SK-N-SH (cell line): Measurements from ENCODE around the gene SLC6A11. TPM values are rescaled to one million over a fixed set of nuclear protein-coding genes. Genes with fewer than 3 reads are reported as not detected.

Source experiments
- CTCF ChIA-PET: fragments of 300-600, 350-600 bp; formaldehyde crosslinking; extraction: SDS; loops from one replicate; lab custom pipeline; 2021; lab: Yijun Ruan, JAX
- POLR2A ChIA-PET: fragments of 350-600 bp; sonication (Branson Sonifier 250); formaldehyde crosslinking; extraction: SDS; loops from one replicate; lab custom pipeline; 2020; ENCODE audit warnings: antibody characterized with exemption, inconsistent platforms; lab: Yijun Ruan, JAX
- DNase-seq: peaks from one replicate; pipeline ENCODE4 v3.0.0; 2012
- H2AFZ ChIP-seq: fragments of 200-600 bp; sonication (generic); 2 replicates; pipeline ENCODE4 v1.8.1; 2016; ENCODE audit warnings: antibody characterized with exemption, mild to moderate bottlenecking, low read depth
- H3F3A ChIP-seq: fragments of 200-600 bp; sonication (generic); replicated peaks from 2 replicates; pipeline ENCODE3; 2016; ENCODE audit warnings: antibody characterized with exemption, mild to moderate bottlenecking; ENCODE audit not compliant: insufficient read depth
- H3K27ac ChIP-seq, 2 experiments: fragments of 200-500 bp in 1 of 2; fragments of 200-600 bp in 1 of 2; sonication (Bioruptor generic) in 1 of 2; sonication (generic), shearing (Covaris generic) in 1 of 2; 2 replicates each; pipeline versions ENCODE4 v1.5.1 to v1.6.1; 2014 to 2016; ENCODE audit warnings: low read depth in 2 of 2, inconsistent platforms in 1 of 2, low read length in 1 of 2, mild to moderate bottlenecking in 1 of 2, mixed read lengths in 1 of 2
- H3K27me3 ChIP-seq: fragments of 200-600 bp; sonication (generic), shearing (Covaris generic); 2 replicates; pipeline ENCODE4 v1.6.1; 2016; ENCODE audit warnings: mixed run types; ENCODE audit not compliant: insufficient read depth
- H3K36me3 ChIP-seq, 2 experiments: fragments of 200-500 bp in 1 of 2; fragments of 200-600 bp in 1 of 2; sonication (Bioruptor generic) in 1 of 2; sonication (generic) in 1 of 2; replicated peaks in 1 of 2; 2 replicates each; pipeline versions ENCODE3 to v1.5.1; 2014 to 2016; ENCODE audit warnings: low read length in 1 of 2, mild to moderate bottlenecking in 1 of 2; ENCODE audit not compliant: insufficient read depth in 2 of 2, control insufficient read depth in 1 of 2
- H3K4me1 ChIP-seq, 2 experiments: fragments of 200-500 bp in 1 of 2; fragments of 200-600 bp in 1 of 2; sonication (Bioruptor generic) in 1 of 2; sonication (generic), shearing (Covaris generic) in 1 of 2; 2 replicates each; pipeline versions ENCODE4 v1.5.1 to v1.6.1; 2014 to 2016; ENCODE audit warnings: low read depth in 1 of 2, low read length in 1 of 2, mixed run types in 1 of 2; ENCODE audit not compliant: insufficient read depth in 2 of 2, control insufficient read depth in 1 of 2
- H3K4me2 ChIP-seq: fragments of 200-600 bp; sonication (generic), shearing (Covaris generic); 2 replicates; pipeline ENCODE4 v1.6.1; 2017; ENCODE audit warnings: mixed run types
- H3K4me3 ChIP-seq, 2 experiments: fragments of 200-500 bp in 1 of 2; fragments of 200-600 bp in 1 of 2; sonication (Bioruptor generic) in 1 of 2; sonication (generic), shearing (Covaris generic) in 1 of 2; 2 replicates each; pipeline versions ENCODE4 v1.5.1 to v1.8.1; 2014 to 2016; ENCODE audit warnings: low read depth in 2 of 2, inconsistent platforms in 1 of 2, low read length in 1 of 2, mild to moderate bottlenecking in 1 of 2, mixed read lengths in 1 of 2, moderate library complexity in 1 of 2
- H3K79me2 ChIP-seq: fragments of 200-600 bp; sonication (generic); 2 replicates; pipeline ENCODE4 v1.8.1; 2017; ENCODE audit warnings: mild to moderate bottlenecking; ENCODE audit not compliant: insufficient read depth
- H3K9ac ChIP-seq: fragments of 200-600 bp; sonication (generic); 2 replicates; pipeline ENCODE4 v1.6.1; 2017; ENCODE audit warnings: mixed run types
- H3K9me2 ChIP-seq: fragments of 200-600 bp; sonication (generic); 2 replicates; pipeline ENCODE4 v1.6.1; 2017; ENCODE audit warnings: mixed run types
- H3K9me3 ChIP-seq: fragments of 200-600 bp; sonication (generic); 2 replicates; pipeline ENCODE4 v1.6.1; 2017; ENCODE audit warnings: mixed run types, mild to moderate bottlenecking, moderate library complexity
- H4K20me1 ChIP-seq: fragments of 200-600 bp; sonication (generic); 2 replicates; pipeline ENCODE4 v1.6.1; 2017; ENCODE audit warnings: mild to moderate bottlenecking, mixed run types; ENCODE audit not compliant: insufficient read depth
- EP300 ChIP-seq, 2 experiments: IDR thresholded peaks; 2 replicates each; pipeline versions ENCODE4 v1.4.0 to v1.6.1; 2012; ENCODE audit warnings: borderline replicate concordance in 1 of 2, low read depth in 1 of 2, low read length in 1 of 2
- FOXJ3 ChIP-seq: sonication (generic); formaldehyde crosslinking; IDR thresholded peaks from 2 replicates; pipeline ENCODE4 v1.5.1; 2020; ENCODE audit warnings: mild to moderate bottlenecking, missing genetic modification reagents
- FOXM1 ChIP-seq: IDR thresholded peaks from 2 replicates; pipeline ENCODE4 v1.4.0; 2012; ENCODE audit warnings: low read depth, mild to moderate bottlenecking
- MAX ChIP-seq: IDR thresholded peaks from 2 replicates; pipeline ENCODE4 v1.4.0; 2012; ENCODE audit warnings: low read depth
- MEF2A ChIP-seq: IDR thresholded peaks from 2 replicates; pipeline ENCODE4 v1.4.0; 2012; ENCODE audit warnings: low read depth, borderline replicate concordance
- NRF1 ChIP-seq: IDR thresholded peaks from 2 replicates; pipeline ENCODE4 v1.6.1; 2012; ENCODE audit warnings: low read depth, mild to moderate bottlenecking, low read length
- POLR2AphosphoS5 ChIP-seq: IDR thresholded peaks from 2 replicates; pipeline ENCODE4 v1.6.1; 2012; ENCODE audit warnings: low read depth, low read length
- RFX5 ChIP-seq: IDR thresholded peaks from 2 replicates; pipeline ENCODE4 v1.6.1; 2012; ENCODE audit warnings: mild to moderate bottlenecking, improper control_type of control experiment, low read length
- SMC3 ChIP-seq: IDR thresholded peaks from 2 replicates; pipeline ENCODE4 v1.6.1; 2012; ENCODE audit warnings: low read depth, low read length, improper control_type of control experiment
- TAF1 ChIP-seq: IDR thresholded peaks from 2 replicates; pipeline ENCODE4 v1.6.1; 2012; ENCODE audit warnings: low read depth, mild to moderate bottlenecking, low read length, moderate library complexity, borderline replicate concordance
- TCF12 ChIP-seq: IDR thresholded peaks from 2 replicates; pipeline ENCODE4 v1.4.0; 2012
- TEAD4 ChIP-seq: IDR thresholded peaks from 2 replicates; pipeline ENCODE4 v1.4.0; 2012; ENCODE audit warnings: mild to moderate bottlenecking, borderline replicate concordance; ENCODE audit not compliant: insufficient read depth
- WGBS: methylation state at CpG from one replicate; pipeline ENCODE4 v1.1.6; 2017; ENCODE audit warnings: low lambda C conversion rate; 5-methylcytosine and 5-hydroxymethylcytosine counted together
- polyA plus RNA-seq, 3 experiments: library from polyadenylated mRNA; depleted of rRNA; stranded (reverse); fragments of >200 nt; gene quantifications; 2 replicates each; pipeline ENCODE4 v1.2.3, GENCODE V29; 2012
- TF ChIP-seq, protein P1 (sequence below): IDR thresholded peaks from 2 replicates; pipeline ENCODE4 v1.6.1; 2012; ENCODE audit warnings: mild to moderate bottlenecking, low read depth, low read length, moderate library complexity

Gene SLC6A11
- polyA plus RNA-seq, 1 of the 3 experiments (the other 2 are of a cell fraction): 0.03 TPM

DNA sequence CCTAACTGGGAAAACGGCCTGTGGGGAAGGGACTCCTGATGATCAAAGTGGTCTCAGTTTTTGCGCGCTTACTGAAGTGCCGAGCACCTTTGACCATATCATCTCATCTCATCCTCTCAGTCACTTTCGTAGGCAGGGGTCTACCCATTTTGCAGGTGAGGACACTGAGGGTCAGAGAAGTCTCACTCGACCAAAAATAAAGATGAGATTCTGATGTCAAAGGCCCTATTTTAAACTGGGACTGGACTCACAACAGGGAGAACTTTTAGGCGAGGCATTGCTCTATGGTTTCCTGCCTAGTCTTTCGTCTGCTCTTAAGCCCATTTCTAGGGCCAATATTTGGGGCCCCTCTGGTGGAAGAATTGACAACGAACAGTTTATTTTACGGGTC lies 830 bp downstream of the SLC6A11 start:
- no peak for TF ChIP-seq EP300 (IDR thresholded peaks at IDR 0.05; ENCODE audit: borderline replicate concordance in 1 of 2, low read depth in 1 of 2, low read length in 1 of 2)
- no peak for TF ChIP-seq FOXJ3 (CRISPR knock-in tag)
- no peak for TF ChIP-seq TAF1
- Histone ChIP-seq H3K9ac (no peak overlapping the region), H3K27ac (no peak overlapping the region), H3K4me2 (no peak overlapping the region), H3F3A (no peaks in the 10 kb centered on the region), H3K4me3 (peak overlapping the region in 1 of 2 experiments; percentile 45; a peak in 1 of 4 replicates), H3K79me2 (no peaks in the 10 kb centered on the region), H4K20me1 (no peaks in the 10 kb centered on the region), H3K9me3 (no peaks in the 10 kb centered on the region), H2AFZ (no peak overlapping the region), H3K36me3 (no peaks in the 10 kb centered on the region), H3K27me3 (no peaks in the 10 kb centered on the region), H3K4me1 (peaks cover 0 to 15% of the 10 kb centered on the region in 2 experiments; a peak in 1 of 4 replicates), H3K9me2 (no peaks in the 10 kb centered on the region)
- WGBS: 48% methylated on average over 10 of the region's 10 CpGs
- no peak for DNase-seq
- ChIA-PET CTCF (interaction anchor here (1.3 kb wide), 1 partner anchor 113 kb away, joined by 3 read pairs; no protein-coding TSS in a partner anchor), POLR2A (no interaction called here)

DNA sequence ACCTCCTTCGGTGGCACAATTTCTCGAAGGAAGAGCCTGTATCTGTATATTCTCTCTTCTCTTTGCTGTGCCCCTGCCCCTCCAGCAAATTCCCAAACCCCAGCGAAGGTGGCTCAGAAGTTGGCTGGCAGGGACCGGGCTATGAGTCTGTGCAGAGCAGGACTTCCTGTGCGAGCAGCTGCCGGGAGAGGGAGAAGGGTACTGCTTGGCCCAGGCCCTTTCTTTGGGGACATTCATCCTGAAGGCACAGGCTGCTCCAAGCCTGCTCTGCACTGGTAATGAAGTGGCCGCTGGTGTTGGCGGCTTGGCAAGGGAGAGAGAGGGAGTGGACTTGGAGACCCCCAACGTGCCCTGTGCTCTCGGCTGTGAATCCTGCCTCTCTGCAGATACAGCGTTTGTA lies 1.5 kb downstream of the SLC6A11 start:
- Histone ChIP-seq H3K4me3 (no peak overlapping the region), H3K9ac (no peak overlapping the region), H4K20me1 (no peaks in the 10 kb centered on the region), H2AFZ (no peak overlapping the region), H3K9me3 (no peaks in the 10 kb centered on the region), H3F3A (no peaks in the 10 kb centered on the region), H3K27ac (no peak overlapping the region), H3K4me2 (no peak overlapping the region), H3K79me2 (no peaks in the 10 kb centered on the region), H3K4me1 (peaks cover 0 to 15% of the 10 kb centered on the region in 2 experiments; a peak in 1 of 4 replicates), H3K27me3 (no peaks in the 10 kb centered on the region), H3K36me3 (no peaks in the 10 kb centered on the region), H3K9me2 (no peaks in the 10 kb centered on the region)
- peak; percentile 41 for DNase-seq
- CTCF ChIA-PET: interaction anchor here (0.7 to 1.3 kb wide), 2 partner anchors 27 to 112 kb away, joined by 3 read pairs; no protein-coding TSS in a partner anchor
- TF ChIP-seq MEF2A: no peak
- no peak for TF ChIP-seq SMC3
- no peak for TF ChIP-seq NRF1
- TF ChIP-seq MAX: no peak
- TF ChIP-seq RFX5: no peak
- TF ChIP-seq TCF12: no peak
- TF ChIP-seq POLR2AphosphoS5: no peak
- TF ChIP-seq, protein P1, sequence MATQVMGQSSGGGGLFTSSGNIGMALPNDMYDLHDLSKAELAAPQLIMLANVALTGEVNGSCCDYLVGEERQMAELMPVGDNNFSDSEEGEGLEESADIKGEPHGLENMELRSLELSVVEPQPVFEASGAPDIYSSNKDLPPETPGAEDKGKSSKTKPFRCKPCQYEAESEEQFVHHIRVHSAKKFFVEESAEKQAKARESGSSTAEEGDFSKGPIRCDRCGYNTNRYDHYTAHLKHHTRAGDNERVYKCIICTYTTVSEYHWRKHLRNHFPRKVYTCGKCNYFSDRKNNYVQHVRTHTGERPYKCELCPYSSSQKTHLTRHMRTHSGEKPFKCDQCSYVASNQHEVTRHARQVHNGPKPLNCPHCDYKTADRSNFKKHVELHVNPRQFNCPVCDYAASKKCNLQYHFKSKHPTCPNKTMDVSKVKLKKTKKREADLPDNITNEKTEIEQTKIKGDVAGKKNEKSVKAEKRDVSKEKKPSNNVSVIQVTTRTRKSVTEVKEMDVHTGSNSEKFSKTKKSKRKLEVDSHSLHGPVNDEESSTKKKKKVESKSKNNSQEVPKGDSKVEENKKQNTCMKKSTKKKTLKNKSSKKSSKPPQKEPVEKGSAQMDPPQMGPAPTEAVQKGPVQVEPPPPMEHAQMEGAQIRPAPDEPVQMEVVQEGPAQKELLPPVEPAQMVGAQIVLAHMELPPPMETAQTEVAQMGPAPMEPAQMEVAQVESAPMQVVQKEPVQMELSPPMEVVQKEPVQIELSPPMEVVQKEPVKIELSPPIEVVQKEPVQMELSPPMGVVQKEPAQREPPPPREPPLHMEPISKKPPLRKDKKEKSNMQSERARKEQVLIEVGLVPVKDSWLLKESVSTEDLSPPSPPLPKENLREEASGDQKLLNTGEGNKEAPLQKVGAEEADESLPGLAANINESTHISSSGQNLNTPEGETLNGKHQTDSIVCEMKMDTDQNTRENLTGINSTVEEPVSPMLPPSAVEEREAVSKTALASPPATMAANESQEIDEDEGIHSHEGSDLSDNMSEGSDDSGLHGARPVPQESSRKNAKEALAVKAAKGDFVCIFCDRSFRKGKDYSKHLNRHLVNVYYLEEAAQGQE: no peak
- no peak for TF ChIP-seq TAF1
- no peak for TF ChIP-seq TEAD4
- TF ChIP-seq FOXM1: no peak
- POLR2A ChIA-PET: no interaction called here
- WGBS: 43% methylated on average over 9 of the region's 11 CpGs
